CD4-positive, alpha-beta T cell treated with Interleukin-15 for 1 hour (primary cell): ENCODE results near the gene HTR2B.
"Not testable (repeated sequence)": the region's sequence is repeated elsewhere in the genome, so short reads cannot be mapped to it uniquely, and the experiment has no call there.

Source experiments
- DNase-seq: peaks from one replicate; pipeline ENCODE4 v3.0.0-alpha.2; 2020

HTR2B gene

DNA sequence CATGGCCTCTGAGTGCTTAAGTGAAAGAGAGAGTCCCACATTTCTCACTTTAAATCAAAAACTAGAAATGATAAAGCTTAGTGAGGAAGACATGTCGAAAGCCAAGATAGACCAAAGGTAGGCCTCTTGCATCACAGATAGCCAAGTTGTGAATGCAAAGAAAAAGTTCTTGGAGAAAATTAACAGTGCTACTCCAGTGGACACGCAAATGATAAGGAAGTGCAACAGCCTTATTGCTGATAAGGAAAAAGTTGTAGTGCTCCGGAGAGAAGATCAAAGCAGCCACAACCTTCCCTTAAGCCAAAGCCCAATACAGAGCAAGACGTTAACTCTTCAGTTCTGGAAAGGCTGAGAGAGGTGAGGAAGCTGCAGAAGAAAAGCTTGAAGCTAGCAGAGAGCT is 36.1 kb downstream of the HTR2B start:
- no peak for DNase-seq

DNA sequence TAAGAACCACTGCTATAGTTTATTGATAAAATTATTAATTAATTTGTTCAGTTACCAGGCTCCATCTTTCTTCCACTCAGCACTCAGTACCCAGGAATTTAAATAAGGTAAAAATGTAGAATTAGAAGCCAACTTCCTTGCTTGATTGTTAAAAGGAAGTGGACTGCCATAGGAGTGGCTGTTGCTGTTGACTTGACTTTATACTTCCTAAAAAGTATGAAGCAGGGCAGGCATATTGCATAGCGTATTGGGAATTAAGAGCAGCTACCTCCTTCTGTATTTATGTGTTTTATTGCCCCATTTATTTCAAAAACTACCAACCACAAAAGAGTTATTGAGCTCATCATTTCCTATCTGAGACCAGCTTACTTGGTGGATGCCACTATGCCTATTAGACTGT is 40.3 kb downstream of the HTR2B start:
- no peak for DNase-seq

DNA sequence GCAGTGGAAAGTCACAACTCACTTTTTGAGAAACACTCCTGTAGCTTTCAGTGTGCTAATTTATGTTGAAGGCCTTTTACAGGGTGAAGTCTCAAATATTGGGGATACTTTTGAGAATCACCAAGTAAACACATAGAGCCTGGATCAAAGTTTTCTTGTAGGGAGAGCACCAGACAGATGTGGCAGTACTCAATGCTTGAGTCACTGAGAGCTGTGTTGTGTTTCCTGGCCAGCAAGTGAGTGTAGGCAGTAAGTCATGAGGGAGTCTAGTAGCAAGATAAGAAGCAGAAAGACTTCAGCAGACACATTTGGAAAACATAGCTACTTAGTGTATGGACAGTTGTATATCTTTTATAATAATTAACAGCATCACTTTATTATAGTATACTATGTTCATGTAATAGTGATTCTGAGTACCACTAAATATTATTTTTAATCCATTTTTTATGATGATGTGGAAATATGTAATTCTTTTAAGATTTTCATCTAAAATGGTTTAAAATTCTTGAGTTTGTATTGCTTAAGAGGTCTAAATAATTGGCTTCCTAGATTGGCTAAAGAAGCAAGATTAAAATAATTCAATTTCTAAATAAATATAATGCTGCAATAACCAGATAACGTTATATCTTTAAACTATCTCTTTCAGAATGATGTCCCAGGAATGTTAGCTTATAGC is 55.3 kb downstream of the HTR2B start:
- DNase-seq = no peak

DNA sequence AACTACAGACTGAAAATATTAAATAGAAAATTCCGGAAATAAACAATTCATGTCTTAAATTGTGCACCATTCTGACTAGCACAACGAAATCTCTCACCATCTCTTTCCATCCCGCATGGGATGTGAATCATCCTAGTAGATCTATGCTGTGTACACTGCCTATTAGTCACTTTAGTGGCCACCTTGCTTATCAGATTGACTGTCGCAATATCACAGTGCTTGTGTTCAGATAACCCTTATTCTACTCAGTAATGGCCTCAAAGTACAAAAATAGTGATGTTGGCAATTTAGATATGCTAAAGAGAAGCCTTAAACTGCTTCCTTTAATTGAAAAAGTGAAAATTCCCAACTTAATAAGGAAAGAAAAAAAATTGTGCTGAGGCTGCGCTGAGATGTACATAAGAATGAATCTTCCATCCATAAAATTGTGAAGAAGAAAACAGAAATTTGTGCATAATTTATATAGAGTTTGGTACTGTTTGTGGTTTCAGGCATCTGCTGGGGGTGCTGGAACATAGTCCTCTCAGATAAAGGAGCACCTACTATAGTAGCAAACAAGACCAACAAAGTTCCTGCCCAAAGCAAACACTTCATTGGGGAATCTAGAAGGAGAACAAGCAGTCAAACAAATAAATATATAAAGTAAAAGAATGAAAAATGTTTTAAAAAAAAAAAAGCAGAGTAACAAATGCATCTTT is 56.2 kb downstream of the HTR2B start:
- no peak for DNase-seq

DNA sequence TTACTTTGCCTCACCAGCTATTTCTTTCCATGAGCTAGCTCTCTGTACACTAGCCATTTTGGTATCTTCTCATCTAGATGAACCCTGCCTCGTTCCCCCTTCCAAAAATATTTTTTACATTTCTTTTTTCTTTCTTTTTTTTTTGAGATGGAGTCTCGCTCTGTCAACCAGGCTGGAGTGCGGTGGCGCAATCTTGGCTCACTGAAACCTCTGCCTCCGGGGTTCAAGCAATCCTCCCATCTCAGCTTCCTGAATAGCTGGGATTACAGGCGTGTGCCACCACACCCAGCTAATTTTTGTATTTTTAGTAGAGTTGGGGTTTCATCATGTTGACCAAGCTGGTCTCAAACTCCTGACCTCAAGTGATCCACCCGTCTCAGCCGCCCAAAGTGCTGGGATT is 57.3 kb downstream of the HTR2B start:
- DNase-seq = not testable (repeated sequence)

DNA sequence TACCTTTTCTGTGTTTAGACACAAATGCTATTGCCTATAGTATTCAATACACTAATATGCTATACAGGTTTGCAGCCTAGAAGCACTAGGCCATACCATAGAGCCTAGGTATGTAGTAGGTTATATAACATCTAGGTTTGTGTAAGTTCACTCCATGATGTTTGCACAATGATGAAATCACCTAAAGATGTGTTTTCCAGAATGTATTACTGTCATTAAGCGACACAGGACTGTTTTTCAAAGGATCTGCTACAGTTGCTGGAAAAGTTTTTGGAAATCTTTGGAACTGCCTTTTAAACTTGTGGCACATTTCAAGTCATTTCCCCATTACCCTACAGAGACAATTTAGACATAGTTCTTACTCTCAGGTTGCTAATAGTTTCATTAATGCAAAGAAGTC is 58.9 kb downstream of the HTR2B start:
- no peak for DNase-seq

DNA sequence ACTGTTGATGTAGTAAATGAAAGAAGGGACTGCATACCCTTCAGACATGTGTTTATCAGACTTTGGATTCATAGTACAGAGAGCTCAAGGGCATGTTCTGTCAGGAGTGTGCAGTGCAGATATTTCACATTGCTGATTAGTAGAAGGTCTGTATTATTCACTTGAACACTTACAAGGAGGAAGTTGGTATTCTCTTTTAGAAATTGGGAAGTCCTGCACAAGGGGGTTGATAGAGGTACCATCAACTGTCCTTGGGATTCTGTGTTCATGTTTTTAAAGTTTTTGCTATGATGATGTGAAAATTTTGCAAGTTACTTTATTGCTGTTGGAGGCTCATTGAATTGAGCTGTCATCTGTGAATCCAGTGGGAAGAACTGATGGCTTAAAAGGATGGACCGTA is 61.5 kb downstream of the HTR2B start:
- DNase-seq = no peak

DNA sequence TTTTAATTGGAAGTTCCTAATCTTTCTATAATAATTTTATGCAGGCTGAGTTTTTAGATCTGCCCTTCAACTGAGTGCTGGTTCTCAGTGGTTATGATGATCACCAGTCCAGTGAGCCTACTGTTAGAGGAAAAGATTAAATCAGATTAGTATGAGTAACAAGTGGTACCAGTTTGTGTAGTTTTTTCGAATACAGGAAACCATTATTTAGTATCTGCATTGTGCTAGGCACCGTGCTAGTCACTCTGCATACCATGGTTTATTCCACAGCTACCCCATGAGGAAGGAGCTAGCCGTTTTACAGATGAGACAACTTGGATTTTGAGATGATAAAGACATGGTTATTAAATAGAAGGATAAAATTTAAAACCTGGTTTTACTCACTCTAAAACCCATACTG is 62.1 kb downstream of the HTR2B start:
- no peak for DNase-seq

DNA sequence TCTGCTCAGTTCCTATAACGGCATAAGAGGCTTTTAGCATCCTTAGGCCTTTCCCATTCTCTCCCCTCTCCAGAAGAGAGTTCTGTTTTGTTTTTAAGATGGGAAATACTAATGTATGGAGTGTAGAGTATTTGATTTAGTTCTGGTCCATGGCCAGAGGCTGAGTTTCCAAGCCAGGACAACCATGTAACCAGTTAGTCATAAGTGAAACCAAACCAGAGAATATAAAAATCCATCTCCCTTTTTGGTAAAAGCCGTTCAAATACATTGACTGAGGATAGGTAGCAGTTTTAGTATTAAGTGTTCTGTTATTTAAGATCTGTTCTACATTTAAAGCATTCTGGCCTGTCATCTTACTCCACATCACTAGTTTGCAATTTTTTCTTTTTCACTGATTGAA is 65.1 kb downstream of the HTR2B start:
- DNase-seq = no peak

DNA sequence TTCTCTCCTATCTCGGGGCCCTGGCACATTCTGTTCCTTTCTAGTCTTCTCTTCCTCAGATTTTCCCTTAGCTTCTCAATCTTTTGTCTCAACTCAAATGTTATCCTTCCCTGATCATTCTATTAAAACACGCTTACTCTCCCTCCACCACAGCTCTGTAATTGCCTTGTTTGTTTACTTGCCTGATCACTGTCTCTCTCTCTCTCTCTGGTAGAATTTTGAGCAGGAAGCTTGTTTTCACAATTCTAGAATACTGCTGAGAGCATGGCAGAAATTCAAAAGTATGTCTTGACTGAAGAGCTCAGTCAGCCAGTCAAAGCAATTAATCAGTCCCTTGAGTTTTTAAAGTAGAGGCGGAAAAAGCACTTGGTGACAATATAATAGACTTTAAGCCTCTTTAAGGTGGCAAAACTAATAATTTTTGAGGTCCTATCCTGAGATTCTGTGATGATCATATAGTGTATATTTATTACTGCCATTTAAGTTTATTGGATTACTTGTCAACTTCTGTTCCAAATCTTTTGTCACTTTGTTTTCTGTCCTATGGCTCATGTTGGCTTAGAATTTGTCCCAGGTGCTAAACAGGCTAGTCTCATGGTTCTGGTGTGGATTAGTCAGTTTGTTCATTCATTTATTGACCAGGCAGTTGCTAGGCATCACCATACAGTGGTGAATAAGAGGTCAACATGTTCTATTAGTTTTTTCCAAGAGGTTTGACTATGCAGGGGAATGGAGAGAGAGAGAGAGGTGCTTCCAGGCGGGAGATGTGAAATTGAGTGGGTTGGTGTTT is 65.9 kb downstream of the HTR2B start:
- no peak for DNase-seq
